Superior temporal gyrus (tissue), 1 donor: ENCODE results near the gene PLET1.

ENCODE experiments used
- DNase-seq: peaks from one replicate; pipeline ENCODE4 v3.0.0-alpha.2; 2016; ENCODE audit errors: extremely low spot score

PLET1 gene

GRCh38 chr11:112281726-112282125, 21.1 kb upstream of the PLET1 start:
- no peak for DNase-seq

- DNase-seq, result peak; percentile 94
Observed at GRCh38 chr11:112280268-112281126, 19.8 kb upstream of the PLET1 start.

GRCh38 chr11:112279901-112280267, 19.2 kb upstream of the PLET1 start:
- DNase-seq, result peak; percentile 79

- DNase-seq, result no peak
Observed at GRCh38 chr11:112278803-112279202, 18.1 kb upstream of the PLET1 start.

GRCh38 chr11:112277941-112278340, 17.3 kb upstream of the PLET1 start:
- DNase-seq, result no peak

- DNase-seq, result no peak
Observed at GRCh38 chr11:112277029-112277428, 16.4 kb upstream of the PLET1 start.

GRCh38 chr11:112274007-112274783, 13.5 kb upstream of the PLET1 start:
- no peak for DNase-seq

- DNase-seq, result no peak
Observed at GRCh38 chr11:112273066-112273465, 12.4 kb upstream of the PLET1 start.

- DNase-seq, result no peak
Observed at GRCh38 chr11:112271242-112271641, 10.6 kb upstream of the PLET1 start.

- DNase-seq, result no peak
Observed at GRCh38 chr11:112270551-112271180, 10.0 kb upstream of the PLET1 start.

- DNase-seq, result no peak
Observed at GRCh38 chr11:112269139-112269538, 8.5 kb upstream of the PLET1 start.

GRCh38 chr11:112268406-112268805, 7.7 kb upstream of the PLET1 start:
- DNase-seq, result no peak

- DNase-seq, result no peak
Observed at GRCh38 chr11:112267188-112267591, 6.5 kb upstream of the PLET1 start.

- no peak for DNase-seq
Observed at GRCh38 chr11:112266410-112266778, 5.7 kb upstream of the PLET1 start.

GRCh38 chr11:112265659-112266409, 5.2 kb upstream of the PLET1 start:
- no peak for DNase-seq

- DNase-seq, result no peak
Observed at GRCh38 chr11:112255067-112255720, 5.5 kb downstream of the PLET1 start.

- no peak for DNase-seq
Observed at GRCh38 chr11:112253605-112254242, 6.9 kb downstream of the PLET1 start.

GRCh38 chr11:112249871-112250610, 10.6 kb downstream of the PLET1 start:
- no peak for DNase-seq

GRCh38 chr11:112248201-112248600, 12.5 kb downstream of the PLET1 start:
- no peak for DNase-seq

- no peak for DNase-seq
Observed at GRCh38 chr11:112247201-112247600, 13.5 kb downstream of the PLET1 start.
